GM23338 (cell line): ENCODE data around the gene SULF2. TPM values are rescaled to one million over a fixed set of nuclear protein-coding genes. Genes with fewer than 3 reads are reported as not detected.

Source experiments
- ATAC-seq: fragments of 200-7000 bp; cut with Tn5 transposase; 3 replicates; pipeline ENCODE4 v1.9.1; 2020
- DNase-seq: peaks from one replicate; pipeline ENCODE4 v3.0.0-alpha.2; 2015; ENCODE audit warnings: low spot score
- H2AFZ ChIP-seq: fragments of 200-600 bp; sonication (generic); 2 replicates; pipeline ENCODE4 v1.8.0; 2016; ENCODE audit warnings: antibody characterized with exemption, mild to moderate bottlenecking, moderate library complexity
- H3F3A ChIP-seq: fragments of 200-600 bp; sonication (generic); replicated peaks from 2 replicates; pipeline ENCODE4 v1.8.0; 2017; ENCODE audit warnings: antibody characterized with exemption, mixed run types, low read depth
- H3K27ac ChIP-seq: fragments of 200-600 bp; sonication (generic); 2 replicates; pipeline ENCODE4 v1.6.1; 2016; ENCODE audit warnings: low read depth
- H3K27me3 ChIP-seq: fragments of 200-600 bp; sonication (generic); 2 replicates; pipeline ENCODE4 v1.8.0; 2016; ENCODE audit warnings: mild to moderate bottlenecking, mixed run types, moderate library complexity; ENCODE audit not compliant: insufficient read depth
- H3K36me3 ChIP-seq: fragments of 200-600 bp; sonication (generic); 2 replicates; pipeline ENCODE4 v1.8.0; 2016; ENCODE audit warnings: mild to moderate bottlenecking; ENCODE audit not compliant: insufficient read depth
- H3K4me1 ChIP-seq: fragments of 200-600 bp; sonication (generic); 2 replicates; pipeline ENCODE4 v1.8.0; 2016; ENCODE audit warnings: mild to moderate bottlenecking, moderate library complexity; ENCODE audit not compliant: insufficient read depth
- H3K4me2 ChIP-seq: fragments of 200-600 bp; sonication (generic); 2 replicates; pipeline ENCODE4 v1.7.1; 2017; ENCODE audit warnings: mixed run types
- H3K4me3 ChIP-seq: fragments of 200-600 bp; sonication (generic); 2 replicates; pipeline ENCODE4 v1.6.1; 2016; ENCODE audit warnings: mixed run types
- H3K79me2 ChIP-seq: fragments of 200-600 bp; sonication (generic); replicated peaks from 2 replicates; pipeline ENCODE4 v1.8.0; 2017; ENCODE audit warnings: mild to moderate bottlenecking; ENCODE audit not compliant: insufficient read depth
- H3K9me2 ChIP-seq: fragments of 200-600 bp; sonication (generic); 2 replicates; pipeline ENCODE4 v1.8.0; 2017; ENCODE audit not compliant: insufficient read depth
- H4K20me1 ChIP-seq: fragments of 200-600 bp; sonication (generic); replicated peaks from 2 replicates; pipeline ENCODE4 v1.8.0; 2017; ENCODE audit warnings: mild to moderate bottlenecking; ENCODE audit not compliant: insufficient read depth
- H3K27ac Mint-ChIP-seq: 2 replicates; pipeline ENCODE4 v1.8.0; 2020; ENCODE audit warnings: inconsistent platforms, mild to moderate bottlenecking, moderate library complexity, mixed read lengths
- H3K27me3 Mint-ChIP-seq: 3 replicates; pipeline ENCODE4 v1.8.0; 2022; ENCODE audit warnings: low read depth, mild to moderate bottlenecking, moderate library complexity, mixed read lengths, inconsistent platforms; ENCODE audit not compliant: insufficient read depth, poor library complexity
- H3K36me3 Mint-ChIP-seq: 3 replicates; pipeline ENCODE4 v1.8.0; 2021; ENCODE audit warnings: low read depth, mild to moderate bottlenecking, inconsistent platforms, moderate library complexity, mixed read lengths
- H3K4me1 Mint-ChIP-seq: 3 replicates; pipeline ENCODE4 v1.8.0; 2020; ENCODE audit warnings: mild to moderate bottlenecking, inconsistent platforms, mixed read lengths
- H3K4me3 Mint-ChIP-seq: 3 replicates; pipeline ENCODE4 v1.8.0; 2021; ENCODE audit warnings: moderate library complexity, mild to moderate bottlenecking, inconsistent platforms, mixed read lengths
- H3K9me3 Mint-ChIP-seq: 3 replicates; pipeline ENCODE4 v1.8.0; 2020; ENCODE audit warnings: moderate library complexity, mild to moderate bottlenecking, inconsistent platforms, mixed read lengths
- CREB1 ChIP-seq: fragments of 250-450 bp; sonication (Bioruptor Pico); IDR thresholded peaks from 2 replicates; pipeline ENCODE4 v1.5.0; 2020; ENCODE audit warnings: low read depth, mild to moderate bottlenecking, moderate library complexity
- JUNB ChIP-seq: IDR thresholded peaks from one replicate; pipeline ENCODE4 v1.6.1; 2016; ENCODE audit warnings: antibody characterized with exemption; ENCODE audit not compliant: unreplicated experiment
- NANOG ChIP-seq: IDR thresholded peaks from 2 replicates; pipeline ENCODE4 v1.6.1; 2016; ENCODE audit warnings: antibody characterized with exemption, borderline replicate concordance
- REST ChIP-seq: IDR thresholded peaks from one replicate; pipeline ENCODE4 v1.6.1; 2018; ENCODE audit warnings: antibody characterized with exemption; ENCODE audit not compliant: unreplicated experiment
- STAT1 ChIP-seq: IDR thresholded peaks from one replicate; pipeline ENCODE4 v1.6.1; 2016; ENCODE audit warnings: antibody characterized with exemption; ENCODE audit not compliant: unreplicated experiment
- ZNF114 ChIP-seq: fragments of 250-450 bp; sonication (Bioruptor Pico); IDR thresholded peaks from 2 replicates; pipeline ENCODE4 v1.5.0; 2020; ENCODE audit warnings: mild to moderate bottlenecking, moderate library complexity
- ZNF331 ChIP-seq: fragments of 250-450 bp; sonication (Bioruptor Pico); IDR thresholded peaks from 2 replicates; pipeline ENCODE4 v1.5.0; 2020; ENCODE audit warnings: low read depth, mild to moderate bottlenecking, moderate library complexity
- ZNF462 ChIP-seq: fragments of 250-450 bp; sonication (Bioruptor Pico); IDR thresholded peaks from 2 replicates; pipeline ENCODE4 v1.5.0; 2020; ENCODE audit warnings: mild to moderate bottlenecking, moderate library complexity
- polyA plus RNA-seq: library from polyadenylated mRNA; unstranded; fragments of >200 nt; fragmentation: Nextera tagmentation; extraction: Ambion mirVana; gene quantifications from 2 replicates; pipeline ENCODE4 v1.2.1, GENCODE V29; 2016
- total RNA-seq: library from RNA; depleted of rRNA; stranded (reverse); fragments of >200 nt; shearing (Covaris generic); gene quantifications from 2 replicates; pipeline ENCODE4 v1.2.3, GENCODE V29; 2014

SULF2 gene
- total and polyA plus RNA-seq, 2 experiments from 2014 or later, result 9.5 to 20.7 TPM

GRCh38 chr20:47653869-47654268 lies 131.4 kb downstream of the SULF2 start (continued):
- TF ChIP-seq ZNF462 (CRISPR knock-in tag), result no peak
- TF ChIP-seq REST, result no peak

GRCh38 chr20:47652794-47653193 lies 132.5 kb downstream of the SULF2 start:
- Histone ChIP-seq H4K20me1 (no peaks in the 10 kb centered on the region), H3F3A (0 out of 2 replicates have a peak, but pooled peaks cover 3% of the 10 kb centered on the region), H3K79me2 (no peaks in the 10 kb centered on the region), H3K27ac (no peak overlapping the region), H3K4me2 (no peak overlapping the region), H3K27me3 (no peaks in the 10 kb centered on the region), H3K4me1 (peaks cover 42% of the 10 kb centered on the region), H3K4me3 (no peak overlapping the region), H2AFZ (no peak overlapping the region), H3K36me3 (peaks cover 11% of the 10 kb centered on the region; the same call in 1 of the 2 replicates), H3K9me2 (no peaks in the 10 kb centered on the region)
- Mint-ChIP-seq H3K27me3 (peaks cover 5% of the 10 kb centered on the region), H3K9me3 (no peaks in the 10 kb centered on the region), H3K36me3 (peaks cover 30% of the 10 kb centered on the region), H3K27ac (no peak overlapping the region; the same call in 1 of the 2 replicates), H3K4me1 (peaks cover 59% of the 10 kb centered on the region), H3K4me3 (no peak overlapping the region)
- ATAC-seq (no peak), DNase-seq (no peak)
- TF ChIP-seq CREB1 (CRISPR knock-in tag), result no peak
- TF ChIP-seq ZNF331 (CRISPR knock-in tag), result no peak
- TF ChIP-seq ZNF114, result no peak
- no peak for TF ChIP-seq REST
- TF ChIP-seq NANOG, result no peak
- TF ChIP-seq JUNB, result no peak
- TF ChIP-seq STAT1, result no peak
